ENCODE results near the gene PCP4L1. TPM values are rescaled to one million over a fixed set of nuclear protein-coding genes. Genes with fewer than 3 reads are reported as not detected.

PCP4L1 gene
- total and polyA plus RNA-seq, 2 donors = 2.4 to 8.9 TPM

- peaks cover 8 to 16% of the 10 kb centered on the region in 2 donors for H3K9me3 ChIP-seq (ENCODE audit: control insufficient read depth in 2 of 2, insufficient read depth in 1 of 2, low read length in 1 of 2)
- WGBS = 85% methylated on average over 1 of the region's 1 CpG
- H3K36me3 ChIP-seq (ENCODE audit: control insufficient read depth in 2 of 2, insufficient read depth in 2 of 2, low read length in 1 of 2) = no peaks in the 10 kb centered on the region
- H3K4me1 ChIP-seq (ENCODE audit: control insufficient read depth in 2 of 2, insufficient read depth in 2 of 2, low read length in 2 of 2) = peaks cover 0 to 10% of the 10 kb centered on the region in 2 donors
- H3K4me3 ChIP-seq (ENCODE audit: low read length in 2 of 2) = no peak overlapping the region
- DNase-seq (ENCODE audit: low read depth in 6 of 9, low spot score in 9 of 9) = no peak
- peaks cover 32 to 51% of the 10 kb centered on the region in 2 donors for H3K27me3 ChIP-seq (ENCODE audit: control insufficient read depth in 2 of 2, insufficient read depth in 1 of 2, low read length in 1 of 2)
- no peak overlapping the region for H3K27ac ChIP-seq (ENCODE audit: low read depth in 1 of 2, low read length in 1 of 2)
Measured at GRCh38 chr1:161259765-161260164, 1.2 kb downstream of the PCP4L1 start.

- no peak overlapping the region for H3K4me3 ChIP-seq (ENCODE audit: low read length in 2 of 2)
- peaks cover 0 to 10% of the 10 kb centered on the region in 2 donors for H3K4me1 ChIP-seq (ENCODE audit: control insufficient read depth in 2 of 2, insufficient read depth in 2 of 2, low read length in 2 of 2)
- no peak for DNase-seq (ENCODE audit: low read depth in 6 of 9, low spot score in 9 of 9)
- H3K9me3 ChIP-seq (ENCODE audit: control insufficient read depth in 2 of 2, insufficient read depth in 1 of 2, low read length in 1 of 2) = peaks cover 8 to 16% of the 10 kb centered on the region in 2 donors
- 66% methylated on average over 9 of the region's 9 CpGs for WGBS
- H3K36me3 ChIP-seq (ENCODE audit: control insufficient read depth in 2 of 2, insufficient read depth in 2 of 2, low read length in 1 of 2) = no peaks in the 10 kb centered on the region
- peaks cover 32 to 51% of the 10 kb centered on the region in 2 donors for H3K27me3 ChIP-seq (ENCODE audit: control insufficient read depth in 2 of 2, insufficient read depth in 1 of 2, low read length in 1 of 2)
- no peak overlapping the region for H3K27ac ChIP-seq (ENCODE audit: low read depth in 1 of 2, low read length in 1 of 2)
Measured at GRCh38 chr1:161260376-161261260, 2.1 kb downstream of the PCP4L1 start.

GRCh38 chr1:161261261-161262235 lies 3.0 kb downstream of the PCP4L1 start:
- Histone ChIP-seq H3K4me3 (ENCODE audit: low read length in 2 of 2) (no peak overlapping the region), H3K4me1 (ENCODE audit: control insufficient read depth in 2 of 2, insufficient read depth in 2 of 2, low read length in 2 of 2) (peaks cover 0 to 10% of the 10 kb centered on the region in 2 donors), H3K27ac (ENCODE audit: low read depth in 1 of 2, low read length in 1 of 2) (no peak overlapping the region), H3K27me3 (ENCODE audit: control insufficient read depth in 2 of 2, insufficient read depth in 1 of 2, low read length in 1 of 2) (peaks cover 32 to 51% of the 10 kb centered on the region in 2 donors), H3K9me3 (ENCODE audit: control insufficient read depth in 2 of 2, insufficient read depth in 1 of 2, low read length in 1 of 2) (peaks cover 8 to 16% of the 10 kb centered on the region in 2 donors), H3K36me3 (ENCODE audit: control insufficient read depth in 2 of 2, insufficient read depth in 2 of 2, low read length in 1 of 2) (no peaks in the 10 kb centered on the region)
- DNase-seq (ENCODE audit: low read depth in 6 of 9, low spot score in 9 of 9) = no peak
- 91% methylated on average over 12 of the region's 12 CpGs for WGBS

GRCh38 chr1:161265305-161265704 lies 6.8 kb downstream of the PCP4L1 start:
- Histone ChIP-seq H3K4me1 (ENCODE audit: control insufficient read depth in 2 of 2, insufficient read depth in 2 of 2, low read length in 2 of 2) (peaks cover 0 to 4% of the 10 kb centered on the region in 2 donors), H3K9me3 (ENCODE audit: control insufficient read depth in 2 of 2, insufficient read depth in 1 of 2, low read length in 1 of 2) (no peaks in the 10 kb centered on the region), H3K27me3 (ENCODE audit: control insufficient read depth in 2 of 2, insufficient read depth in 1 of 2, low read length in 1 of 2) (peaks cover 12 to 17% of the 10 kb centered on the region in 2 donors), H3K27ac (ENCODE audit: low read depth in 1 of 2, low read length in 1 of 2) (no peak overlapping the region), H3K4me3 (ENCODE audit: low read length in 2 of 2) (no peak overlapping the region), H3K36me3 (ENCODE audit: control insufficient read depth in 2 of 2, insufficient read depth in 2 of 2, low read length in 1 of 2) (no peaks in the 10 kb centered on the region)
- 95% methylated on average over 5 of the region's 5 CpGs for WGBS
- no peak for DNase-seq (ENCODE audit: low read depth in 6 of 9, low spot score in 9 of 9)

- peaks cover 3 to 8% of the 10 kb centered on the region in 2 donors for H3K27me3 ChIP-seq (ENCODE audit: control insufficient read depth in 2 of 2, insufficient read depth in 1 of 2, low read length in 1 of 2)
- no peak overlapping the region for H3K4me3 ChIP-seq (ENCODE audit: low read length in 2 of 2)
- H3K9me3 ChIP-seq (ENCODE audit: control insufficient read depth in 2 of 2, insufficient read depth in 1 of 2, low read length in 1 of 2) = no peaks in the 10 kb centered on the region
- no peaks in the 10 kb centered on the region for H3K4me1 ChIP-seq (ENCODE audit: control insufficient read depth in 2 of 2, insufficient read depth in 2 of 2, low read length in 2 of 2)
- DNase-seq (ENCODE audit: low read depth in 6 of 9, low spot score in 9 of 9) = no peak
- 98% methylated on average over 3 of the region's 3 CpGs for WGBS
- H3K27ac ChIP-seq (ENCODE audit: low read depth in 1 of 2, low read length in 1 of 2) = no peak overlapping the region
- H3K36me3 ChIP-seq (ENCODE audit: control insufficient read depth in 2 of 2, insufficient read depth in 2 of 2, low read length in 1 of 2) = no peaks in the 10 kb centered on the region
Measured at GRCh38 chr1:161266202-161266601, 7.7 kb downstream of the PCP4L1 start.

GRCh38 chr1:161266836-161267235 lies 8.3 kb downstream of the PCP4L1 start:
- no peak for DNase-seq (ENCODE audit: low read depth in 6 of 9, low spot score in 9 of 9)
- H3K36me3 ChIP-seq (ENCODE audit: control insufficient read depth in 2 of 2, insufficient read depth in 2 of 2, low read length in 1 of 2) = no peaks in the 10 kb centered on the region
- H3K27me3 ChIP-seq (ENCODE audit: control insufficient read depth in 2 of 2, insufficient read depth in 1 of 2, low read length in 1 of 2) = peaks cover 0 to 2% of the 10 kb centered on the region in 2 donors
- no peak overlapping the region for H3K4me3 ChIP-seq (ENCODE audit: low read length in 2 of 2)
- H3K4me1 ChIP-seq (ENCODE audit: control insufficient read depth in 2 of 2, insufficient read depth in 2 of 2, low read length in 2 of 2) = no peaks in the 10 kb centered on the region
- no peaks in the 10 kb centered on the region for H3K9me3 ChIP-seq (ENCODE audit: control insufficient read depth in 2 of 2, insufficient read depth in 1 of 2, low read length in 1 of 2)
- 96% methylated on average over 2 of the region's 2 CpGs for WGBS
- no peak overlapping the region for H3K27ac ChIP-seq (ENCODE audit: low read depth in 1 of 2, low read length in 1 of 2)

- WGBS = 17% methylated on average over 3 of the region's 3 CpGs
- DNase-seq (ENCODE audit: low read depth in 6 of 9, low spot score in 9 of 9) = no peak
Measured at GRCh38 chr1:161267321-161267720, 8.8 kb downstream of the PCP4L1 start.

GRCh38 chr1:161273402-161273801 lies 14.9 kb downstream of the PCP4L1 start:
- Histone ChIP-seq H3K27me3 (ENCODE audit: control insufficient read depth in 2 of 2, insufficient read depth in 1 of 2, low read length in 1 of 2) (peaks cover 0 to 4% of the 10 kb centered on the region in 2 donors), H3K9me3 (ENCODE audit: control insufficient read depth in 2 of 2, insufficient read depth in 1 of 2, low read length in 1 of 2) (no peaks in the 10 kb centered on the region), H3K27ac (ENCODE audit: low read depth in 1 of 2, low read length in 1 of 2) (no peak overlapping the region), H3K4me1 (ENCODE audit: control insufficient read depth in 2 of 2, insufficient read depth in 2 of 2, low read length in 2 of 2) (no peaks in the 10 kb centered on the region), H3K4me3 (ENCODE audit: low read length in 2 of 2) (no peak overlapping the region), H3K36me3 (ENCODE audit: control insufficient read depth in 2 of 2, insufficient read depth in 2 of 2, low read length in 1 of 2) (no peaks in the 10 kb centered on the region)
- 88% methylated on average over 3 of the region's 3 CpGs for WGBS
- no peak for DNase-seq (ENCODE audit: low read depth in 6 of 9, low spot score in 9 of 9)

More at GRCh38 chr1:161267321-161267720, 8.8 kb downstream of the PCP4L1 start:
- Histone ChIP-seq H3K36me3 (ENCODE audit: control insufficient read depth in 2 of 2, insufficient read depth in 2 of 2, low read length in 1 of 2) (no peaks in the 10 kb centered on the region), H3K4me1 (ENCODE audit: control insufficient read depth in 2 of 2, insufficient read depth in 2 of 2, low read length in 2 of 2) (no peaks in the 10 kb centered on the region), H3K27ac (ENCODE audit: low read depth in 1 of 2, low read length in 1 of 2) (no peak overlapping the region), H3K9me3 (ENCODE audit: control insufficient read depth in 2 of 2, insufficient read depth in 1 of 2, low read length in 1 of 2) (no peaks in the 10 kb centered on the region), H3K4me3 (ENCODE audit: low read length in 2 of 2) (no peak overlapping the region), H3K27me3 (ENCODE audit: control insufficient read depth in 2 of 2, insufficient read depth in 1 of 2, low read length in 1 of 2) (no peaks in the 10 kb centered on the region)
